SK-N-SH treated with all-trans-retinoic acid at 6 μM for 48 hours (cell line): ENCODE results near the gene ZNF19.

Experiments used
- CSDC2 ChIP-seq: fragments of 250-450 bp; sonication (Bioruptor Pico); IDR thresholded peaks from 2 replicates; pipeline ENCODE4 v1.5.0; 2020; ENCODE audit warnings: mild to moderate bottlenecking, moderate library complexity
- ESRRG ChIP-seq: fragments of 250-450 bp; sonication (Bioruptor Pico); IDR thresholded peaks from 2 replicates; pipeline ENCODE4 v1.6.1; 2021; ENCODE audit warnings: mild to moderate bottlenecking
- GLIS3 ChIP-seq: fragments of 250-450 bp; sonication (Bioruptor Pico); IDR thresholded peaks from 2 replicates; pipeline ENCODE4 v1.5.0; 2020; ENCODE audit warnings: mild to moderate bottlenecking, moderate library complexity
- ISL1 ChIP-seq: fragments of 250-450 bp; sonication (Bioruptor Pico); IDR thresholded peaks from 2 replicates; pipeline ENCODE4 v2.1.2; 2022; ENCODE audit warnings: mild to moderate bottlenecking, moderate library complexity
- OSR1 ChIP-seq: fragments of 250-450 bp; sonication (Bioruptor Pico); IDR thresholded peaks from 2 replicates; pipeline ENCODE4 v1.8.0; 2022; ENCODE audit warnings: moderate library complexity, mild to moderate bottlenecking, inconsistent platforms
- ZC3H10 ChIP-seq: fragments of 250-450 bp; sonication (Bioruptor Pico); IDR thresholded peaks from 2 replicates; pipeline ENCODE4 v1.5.1; 2021; ENCODE audit warnings: mild to moderate bottlenecking, moderate library complexity
- ZFP3 ChIP-seq: fragments of 250-450 bp; sonication (Bioruptor Pico); IDR thresholded peaks from 2 replicates; pipeline ENCODE4 v1.5.0; 2020; ENCODE audit warnings: mild to moderate bottlenecking, moderate library complexity
- ZFP30 ChIP-seq: fragments of 450-650 bp; formaldehyde crosslinking; IDR thresholded peaks from 2 replicates; pipeline ENCODE4 v1.5.0; 2022; ENCODE audit warnings: mild to moderate bottlenecking, moderate library complexity
- ZNF8 ChIP-seq: fragments of 450-650 bp; formaldehyde crosslinking; IDR thresholded peaks from 2 replicates; pipeline ENCODE4 v1.5.0; 2020; ENCODE audit warnings: mild to moderate bottlenecking, moderate library complexity
- TF ChIP-seq, protein P1 (sequence below): fragments of 250-450 bp; sonication (Bioruptor Pico); IDR thresholded peaks from 2 replicates; pipeline ENCODE4 v1.5.1; 2020; ENCODE audit warnings: low read depth, mild to moderate bottlenecking, moderate library complexity
- TF ChIP-seq, protein P2 (sequence below): fragments of 250-450 bp; sonication (Bioruptor Pico); IDR thresholded peaks from 2 replicates; pipeline ENCODE4 v1.8.0; 2020; ENCODE audit warnings: mild to moderate bottlenecking, moderate library complexity, borderline replicate concordance

DNA sequence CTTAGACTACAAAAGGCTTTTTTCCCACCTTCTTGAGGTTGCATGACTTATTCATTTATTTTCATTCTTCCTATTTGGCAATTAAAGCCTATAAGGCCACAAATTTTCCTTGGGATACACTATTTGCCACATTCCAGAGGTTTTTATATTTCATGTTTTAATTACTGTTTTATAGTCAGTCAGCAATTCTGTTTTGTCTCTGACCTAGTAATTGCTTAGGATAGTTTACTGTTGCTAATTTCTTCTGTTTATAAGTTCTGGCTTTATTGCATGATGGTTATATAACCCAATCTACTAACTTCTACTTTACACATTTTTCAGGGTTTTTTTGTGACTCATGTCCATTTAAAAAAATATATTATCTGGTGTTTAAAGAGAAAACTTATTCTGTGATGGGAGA lies 29.6 kb downstream of the ZNF19 start:
- TF ChIP-seq CSDC2 (CRISPR knock-in tag) (no peak), ZFP30 (CRISPR knock-in tag) (no peak), ZNF8 (no peak), ZFP3 (CRISPR knock-in tag) (no peak), OSR1 (CRISPR knock-in tag) (no peak), ZC3H10 (CRISPR knock-in tag) (no peak), ESRRG (CRISPR knock-in tag) (no peak), GLIS3 (CRISPR knock-in tag) (no peak), ISL1 (CRISPR knock-in tag) (no peak)
- TF ChIP-seq, protein P1, sequence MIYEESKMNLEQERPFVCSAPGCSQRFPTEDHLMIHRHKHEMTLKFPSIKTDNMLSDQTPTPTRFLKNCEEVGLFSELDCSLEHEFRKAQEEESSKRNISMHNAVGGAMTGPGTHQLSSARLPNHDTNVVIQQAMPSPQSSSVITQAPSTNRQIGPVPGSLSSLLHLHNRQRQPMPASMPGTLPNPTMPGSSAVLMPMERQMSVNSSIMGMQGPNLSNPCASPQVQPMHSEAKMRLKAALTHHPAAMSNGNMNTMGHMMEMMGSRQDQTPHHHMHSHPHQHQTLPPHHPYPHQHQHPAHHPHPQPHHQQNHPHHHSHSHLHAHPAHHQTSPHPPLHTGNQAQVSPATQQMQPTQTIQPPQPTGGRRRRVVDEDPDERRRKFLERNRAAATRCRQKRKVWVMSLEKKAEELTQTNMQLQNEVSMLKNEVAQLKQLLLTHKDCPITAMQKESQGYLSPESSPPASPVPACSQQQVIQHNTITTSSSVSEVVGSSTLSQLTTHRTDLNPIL = no peak
- TF ChIP-seq, protein P2, sequence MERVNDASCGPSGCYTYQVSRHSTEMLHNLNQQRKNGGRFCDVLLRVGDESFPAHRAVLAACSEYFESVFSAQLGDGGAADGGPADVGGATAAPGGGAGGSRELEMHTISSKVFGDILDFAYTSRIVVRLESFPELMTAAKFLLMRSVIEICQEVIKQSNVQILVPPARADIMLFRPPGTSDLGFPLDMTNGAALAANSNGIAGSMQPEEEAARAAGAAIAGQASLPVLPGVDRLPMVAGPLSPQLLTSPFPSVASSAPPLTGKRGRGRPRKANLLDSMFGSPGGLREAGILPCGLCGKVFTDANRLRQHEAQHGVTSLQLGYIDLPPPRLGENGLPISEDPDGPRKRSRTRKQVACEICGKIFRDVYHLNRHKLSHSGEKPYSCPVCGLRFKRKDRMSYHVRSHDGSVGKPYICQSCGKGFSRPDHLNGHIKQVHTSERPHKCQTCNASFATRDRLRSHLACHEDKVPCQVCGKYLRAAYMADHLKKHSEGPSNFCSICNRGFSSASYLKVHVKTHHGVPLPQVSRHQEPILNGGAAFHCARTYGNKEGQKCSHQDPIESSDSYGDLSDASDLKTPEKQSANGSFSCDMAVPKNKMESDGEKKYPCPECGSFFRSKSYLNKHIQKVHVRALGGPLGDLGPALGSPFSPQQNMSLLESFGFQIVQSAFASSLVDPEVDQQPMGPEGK (CRISPR knock-in tag) = no peak
